Measurements from ENCODE around the gene FLYWCH1. TPM values are rescaled to one million over a fixed set of nuclear protein-coding genes. Genes with fewer than 3 reads are reported as not detected.

Gene FLYWCH1
- total and polyA plus RNA-seq, 4 donors: 3.9 to 12.2 (median 7.8) TPM

- 31% methylated on average over 28 of the region's 28 CpGs for WGBS
- TF ChIP-seq GABPA (IDR thresholded peaks at IDR 0.05 in 1 of 2, conservative IDR thresholded peaks at IDR 0.05 in 1 of 2) (no peak), TAF1 (conservative IDR thresholded peaks at IDR 0.05) (no peak), ATF3 (IDR thresholded peaks at IDR 0.05) (no peak), FOXA2 (IDR thresholded peaks at IDR 0.05) (no peak), FOXA1 (IDR thresholded peaks at IDR 0.05) (no peak), MAX (IDR thresholded peaks at IDR 0.05) (no peak), HNF4G (IDR thresholded peaks at IDR 0.05) (no peak), REST (IDR thresholded peaks at IDR 0.05) (no peak), JUND (IDR thresholded peaks at IDR 0.05) (no peak), HNF4A (conservative IDR thresholded peaks at IDR 0.05) (no peak), SP1 (IDR thresholded peaks at IDR 0.05) (no peak), RAD21 (IDR thresholded peaks at IDR 0.05) (no peak)
- peaks cover 0 to 9% (median 3%) of the 10 kb centered on the region in 4 donors for H3K27me3 ChIP-seq (ENCODE audit: control insufficient read depth in 4 of 4, insufficient read depth in 4 of 4, low read length in 3 of 4)
Measured at GRCh38 chr16:2962334-2963073, 50.8 kb downstream of the FLYWCH1 start.

GRCh38 chr16:2963074-2963722 lies 51.5 kb downstream of the FLYWCH1 start:
- no peak for TF ChIP-seq TAF1 (conservative IDR thresholded peaks at IDR 0.05)
- no peak for TF ChIP-seq GABPA (IDR thresholded peaks at IDR 0.05 in 1 of 2, conservative IDR thresholded peaks at IDR 0.05 in 1 of 2)
- no peak for TF ChIP-seq SP1 (IDR thresholded peaks at IDR 0.05)
- TF ChIP-seq RXRA (IDR thresholded peaks at IDR 0.05): no peak
- Histone ChIP-seq H3K4me3 (ENCODE audit: low read depth in 1 of 3, low read length in 3 of 3) (peak overlapping the region in 1 of 3 donors; percentile 13), H3K9ac (ENCODE audit: low read depth in 1 of 2, low read length in 2 of 2) (no peak overlapping the region), H3K4me1 (ENCODE audit: control insufficient read depth in 4 of 4, insufficient read depth in 4 of 4, low read length in 3 of 4) (peaks cover 3 to 22% (median 17%) of the 10 kb centered on the region in 4 donors), H3K27me3 (ENCODE audit: control insufficient read depth in 4 of 4, insufficient read depth in 4 of 4, low read length in 3 of 4) (peaks cover 0 to 14% (median 4%) of the 10 kb centered on the region in 4 donors), H3K36me3 (ENCODE audit: control insufficient read depth in 4 of 4, insufficient read depth in 3 of 4, low read depth in 1 of 4, low read length in 3 of 4) (no peaks in the 10 kb centered on the region), H3K27ac (ENCODE audit: low read depth in 1 of 2, low read length in 2 of 2) (no peak overlapping the region), H3K9me3 (ENCODE audit: control insufficient read depth in 4 of 4, low read length in 3 of 4) (no peaks in the 10 kb centered on the region)
- DNase-seq (ENCODE audit: low spot score): no peak
- 2% methylated on average over 40 of the region's 40 CpGs for WGBS

More at GRCh38 chr16:2962334-2963073, 50.8 kb downstream of the FLYWCH1 start:
- Histone ChIP-seq H3K9ac (ENCODE audit: low read depth in 1 of 2, low read length in 2 of 2) (no peak overlapping the region), H3K9me3 (ENCODE audit: control insufficient read depth in 4 of 4, low read length in 3 of 4) (no peaks in the 10 kb centered on the region), H3K4me3 (ENCODE audit: low read depth in 1 of 3, low read length in 3 of 3) (no peak overlapping the region), H3K4me1 (ENCODE audit: control insufficient read depth in 4 of 4, insufficient read depth in 4 of 4, low read length in 3 of 4) (peaks cover 3 to 22% (median 17%) of the 10 kb centered on the region in 4 donors), H3K27ac (ENCODE audit: low read depth in 1 of 2, low read length in 2 of 2) (no peak overlapping the region), H3K36me3 (ENCODE audit: control insufficient read depth in 4 of 4, insufficient read depth in 3 of 4, low read depth in 1 of 4, low read length in 3 of 4) (no peaks in the 10 kb centered on the region)
- DNase-seq (ENCODE audit: low spot score): peak; percentile 32

All from liver (tissue), 9 donors.